Measurements from ENCODE around the gene STYXL1. TPM values are rescaled to one million over a fixed set of nuclear protein-coding genes. Genes with fewer than 3 reads are reported as not detected.

Gene STYXL1
- total RNA-seq, 4 donors from 2014 or later: 8.7 to 18.1 (median 12.5) TPM

DNA sequence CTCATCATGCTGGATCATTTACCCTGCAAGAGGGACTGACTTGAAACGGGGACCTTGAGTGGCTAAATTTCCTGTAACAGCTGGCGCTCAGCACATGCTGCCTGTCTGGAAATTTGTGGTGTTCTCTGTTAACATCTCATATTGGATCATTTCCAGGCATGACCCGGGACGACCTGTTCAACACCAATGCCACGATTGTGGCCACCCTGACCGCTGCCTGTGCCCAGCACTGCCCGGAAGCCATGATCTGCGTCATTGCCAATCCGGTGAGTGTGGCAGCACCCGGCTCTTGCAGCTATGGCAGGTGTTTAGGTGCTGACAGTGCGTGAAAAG, 10.0 kb upstream of the STYXL1 start:
- H3K27ac ChIP-seq: peak overlapping the region in 1 of 4 donors; percentile 9
- H3K36me3 ChIP-seq: peaks cover 0 to 99% of the 10 kb centered on the region in 2 donors
- TF ChIP-seq POLR2A (IDR thresholded peaks at IDR 0.05) (no peak), EP300 (IDR thresholded peaks at IDR 0.05) (no peak), POLR2AphosphoS5 (IDR thresholded peaks at IDR 0.05) (no peak)
- TF ChIP-seq, protein P1, sequence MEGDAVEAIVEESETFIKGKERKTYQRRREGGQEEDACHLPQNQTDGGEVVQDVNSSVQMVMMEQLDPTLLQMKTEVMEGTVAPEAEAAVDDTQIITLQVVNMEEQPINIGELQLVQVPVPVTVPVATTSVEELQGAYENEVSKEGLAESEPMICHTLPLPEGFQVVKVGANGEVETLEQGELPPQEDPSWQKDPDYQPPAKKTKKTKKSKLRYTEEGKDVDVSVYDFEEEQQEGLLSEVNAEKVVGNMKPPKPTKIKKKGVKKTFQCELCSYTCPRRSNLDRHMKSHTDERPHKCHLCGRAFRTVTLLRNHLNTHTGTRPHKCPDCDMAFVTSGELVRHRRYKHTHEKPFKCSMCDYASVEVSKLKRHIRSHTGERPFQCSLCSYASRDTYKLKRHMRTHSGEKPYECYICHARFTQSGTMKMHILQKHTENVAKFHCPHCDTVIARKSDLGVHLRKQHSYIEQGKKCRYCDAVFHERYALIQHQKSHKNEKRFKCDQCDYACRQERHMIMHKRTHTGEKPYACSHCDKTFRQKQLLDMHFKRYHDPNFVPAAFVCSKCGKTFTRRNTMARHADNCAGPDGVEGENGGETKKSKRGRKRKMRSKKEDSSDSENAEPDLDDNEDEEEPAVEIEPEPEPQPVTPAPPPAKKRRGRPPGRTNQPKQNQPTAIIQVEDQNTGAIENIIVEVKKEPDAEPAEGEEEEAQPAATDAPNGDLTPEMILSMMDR (IDR thresholded peaks at IDR 0.05): no peak
- no peak for ATAC-seq
- H3K4me3 ChIP-seq: no peak overlapping the region
- no peaks in the 10 kb centered on the region for H3K27me3 ChIP-seq
- 40% methylated on average over 1 of the region's 11 CpGs; no CpG with 5 or more reads in 1 of the 2 donors for WGBS, 2 donors (ENCODE audit: low coverage in 1 of 2)
- H3K9me3 ChIP-seq: no peaks in the 10 kb centered on the region
- H3K4me1 ChIP-seq: peaks cover 0 to 32% (median 0%) of the 10 kb centered on the region in 3 donors

DNA sequence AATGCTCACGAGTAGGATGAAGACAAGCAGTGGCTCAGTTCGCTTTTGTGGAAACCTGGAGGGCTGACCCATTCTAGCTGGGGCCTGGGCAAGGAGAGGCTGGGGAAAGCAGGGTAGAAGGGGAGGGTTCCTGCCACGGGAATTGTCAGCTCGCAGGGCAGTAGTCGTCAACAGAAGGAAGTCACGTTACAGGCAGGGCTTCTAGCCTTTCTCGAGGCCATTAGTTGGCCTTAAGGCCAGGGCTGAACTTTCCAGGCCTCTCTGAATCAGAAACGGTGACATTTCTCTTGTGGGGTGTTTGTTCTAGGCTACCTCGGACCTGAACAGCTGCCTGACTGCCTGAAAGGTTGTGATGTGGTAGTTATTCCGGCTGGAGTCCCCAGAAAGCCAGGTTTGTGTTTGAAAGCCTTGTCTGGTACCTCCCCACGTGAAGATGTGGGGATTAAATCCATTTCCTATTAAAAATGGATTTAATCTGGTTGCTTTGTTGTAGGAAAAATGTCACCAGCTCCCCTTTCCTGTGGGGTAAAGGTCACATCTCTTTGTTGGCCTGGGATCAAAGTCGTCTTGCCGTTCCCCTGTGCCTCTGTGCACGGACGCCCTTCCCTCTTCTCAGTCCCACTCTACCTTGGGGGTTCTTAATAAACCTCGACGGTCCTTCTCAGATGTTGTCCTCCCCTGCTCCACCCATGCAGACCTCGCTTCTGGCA, 9.5 kb upstream of the STYXL1 start:
- no peak overlapping the region for H3K4me3 ChIP-seq
- 77 to 80% methylated on average over 7 to 9 of the region's 18 CpGs for WGBS, 2 donors (ENCODE audit: low coverage in 1 of 2)
- ATAC-seq: no peak
- no peak for TF ChIP-seq EP300 (IDR thresholded peaks at IDR 0.05)
- TF ChIP-seq, protein P1 (IDR thresholded peaks at IDR 0.05): no peak
- no peak for TF ChIP-seq POLR2A (IDR thresholded peaks at IDR 0.05)
- no peak for TF ChIP-seq POLR2AphosphoS5 (IDR thresholded peaks at IDR 0.05)
- peak overlapping the region in 1 of 4 donors; percentile 9 for H3K27ac ChIP-seq
- H3K9me3 ChIP-seq: no peaks in the 10 kb centered on the region
- H3K4me1 ChIP-seq: peaks cover 0 to 37% (median 0%) of the 10 kb centered on the region in 3 donors
- peaks cover 0 to 99% of the 10 kb centered on the region in 2 donors for H3K36me3 ChIP-seq
- no peaks in the 10 kb centered on the region for H3K27me3 ChIP-seq

DNA sequence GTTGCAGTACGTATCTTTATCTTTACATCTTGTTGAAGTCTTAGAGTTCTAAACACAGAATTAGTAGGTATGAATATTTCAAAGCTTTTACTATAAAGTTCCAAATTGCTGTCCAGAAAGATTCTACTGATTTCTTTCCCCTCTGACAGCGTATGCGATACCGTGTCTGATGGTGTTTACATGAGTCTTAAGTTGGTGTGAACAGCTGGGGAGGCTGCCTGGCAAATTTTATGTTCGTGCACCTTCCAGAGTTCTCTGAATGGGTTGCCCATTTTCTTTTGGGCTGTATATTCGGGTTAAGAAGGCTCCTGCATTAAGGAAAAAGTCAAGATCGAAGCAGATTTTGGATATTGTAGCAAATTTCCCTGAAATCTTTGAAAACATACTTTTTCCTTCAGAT, 8.4 kb upstream of the STYXL1 start:
- Histone ChIP-seq H3K36me3 (peaks cover 0 to 97% of the 10 kb centered on the region in 2 donors), H3K4me1 (peaks cover 0 to 45% (median 0%) of the 10 kb centered on the region in 3 donors), H3K27ac (no peak overlapping the region), H3K4me3 (no peak overlapping the region), H3K9me3 (no peaks in the 10 kb centered on the region), H3K27me3 (no peaks in the 10 kb centered on the region)
- no peak for TF ChIP-seq POLR2A (IDR thresholded peaks at IDR 0.05)
- no peak for TF ChIP-seq EP300 (IDR thresholded peaks at IDR 0.05)
- TF ChIP-seq POLR2AphosphoS5 (IDR thresholded peaks at IDR 0.05): no peak
- TF ChIP-seq, protein P1 (IDR thresholded peaks at IDR 0.05): no peak
- no peak for ATAC-seq
- WGBS, 2 donors (ENCODE audit: low coverage in 1 of 2): 69 to 78% methylated on average over 7 of the region's 7 CpGs

DNA sequence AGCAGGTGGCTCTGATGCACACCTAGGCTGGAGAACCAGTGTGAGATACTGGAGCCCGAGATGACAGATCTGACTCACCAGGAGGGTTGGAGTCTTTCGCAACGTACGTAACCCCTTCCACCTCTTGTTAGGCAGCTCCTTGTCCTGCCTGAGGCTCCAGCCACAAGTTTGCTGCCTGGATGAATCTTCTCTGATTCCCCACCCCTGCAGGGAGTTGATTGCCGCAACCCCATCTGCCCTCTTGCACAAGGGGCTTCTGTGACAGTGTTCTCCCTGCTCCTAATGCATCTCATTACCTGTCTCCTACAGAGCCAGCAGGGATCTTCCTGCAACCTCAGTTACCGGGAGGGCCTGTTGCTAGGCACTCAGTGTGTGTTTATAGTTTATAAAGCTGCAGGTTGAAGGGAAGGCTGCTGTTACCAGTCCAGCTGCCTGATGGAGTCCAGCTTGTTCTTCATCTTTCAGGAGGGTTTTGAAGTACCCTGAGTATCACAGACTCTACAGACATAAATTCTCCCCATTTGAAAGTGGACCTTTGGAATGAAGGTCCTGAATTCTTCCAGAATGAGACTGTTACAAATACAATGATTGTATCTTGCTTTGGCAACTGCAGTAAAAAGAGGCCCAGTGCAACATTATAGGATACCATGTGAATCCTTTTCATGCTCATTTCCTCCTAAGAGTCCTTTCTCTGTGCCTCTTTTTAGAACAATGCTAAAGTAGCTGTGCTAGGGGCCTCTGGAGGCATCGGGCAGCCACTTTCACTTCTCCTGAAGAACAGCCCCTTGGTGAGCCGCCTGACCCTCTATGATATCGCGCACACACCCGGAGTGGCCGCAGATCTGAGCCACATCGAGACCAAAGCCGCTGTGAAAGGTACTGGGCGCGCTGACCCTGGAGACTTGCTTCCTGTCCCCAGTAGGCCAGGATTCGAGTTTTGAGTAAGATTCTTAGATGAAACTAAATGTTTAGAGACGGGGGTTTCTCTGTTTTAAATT, 6.6 kb upstream of the STYXL1 start:
- Histone ChIP-seq H3K27me3 (no peaks in the 10 kb centered on the region), H3K36me3 (peaks cover 0 to 79% of the 10 kb centered on the region in 2 donors), H3K4me3 (no peak overlapping the region), H3K9me3 (no peaks in the 10 kb centered on the region), H3K27ac (peak overlapping the region in 3 of 4 donors; percentile 52 to 54 (median 53)), H3K4me1 (peaks cover 0 to 55% (median under 1%) of the 10 kb centered on the region in 3 donors)
- ATAC-seq: peak; percentile 56
- TF ChIP-seq, protein P1 (IDR thresholded peaks at IDR 0.05): no peak
- 64 to 82% methylated on average over 12 to 15 of the region's 18 CpGs for WGBS, 2 donors (ENCODE audit: low coverage in 1 of 2)
